ENCODE results near the gene HLA-F.
A peak's percentile ranks its signal among the peaks of the same experiment; 100 is the strongest.

Gene HLA-F

GRCh38 chr6:29744131-29744530 is 20.9 kb downstream of the HLA-F start:
- no peak for DNase-seq (ENCODE audit: low read depth)

- no peak for DNase-seq (ENCODE audit: low read depth)
These were observed 21.4 kb downstream of the HLA-F start for GRCh38 chr6:29744621-29745020.

- no peak for DNase-seq (ENCODE audit: low read depth)
These were observed 22.2 kb downstream of the HLA-F start for GRCh38 chr6:29745386-29745785.

- no peak for DNase-seq (ENCODE audit: low read depth)
These were observed 22.7 kb downstream of the HLA-F start for GRCh38 chr6:29745855-29746449.

GRCh38 chr6:29746846-29747687 is 23.8 kb downstream of the HLA-F start:
- DNase-seq (ENCODE audit: low read depth): no peak

GRCh38 chr6:29747688-29748250 is 24.5 kb downstream of the HLA-F start:
- no peak for DNase-seq (ENCODE audit: low read depth)

- DNase-seq (ENCODE audit: low read depth): peak; percentile 75
These were observed 25.4 kb downstream of the HLA-F start for GRCh38 chr6:29748391-29749307.

- DNase-seq (ENCODE audit: low read depth): no peak
These were observed 26.1 kb downstream of the HLA-F start for GRCh38 chr6:29749308-29749662.

- no peak for DNase-seq (ENCODE audit: low read depth)
These were observed 26.4 kb downstream of the HLA-F start for GRCh38 chr6:29749668-29750067.

- no peak for DNase-seq (ENCODE audit: low read depth)
These were observed 27.5 kb downstream of the HLA-F start for GRCh38 chr6:29750709-29751108.

- DNase-seq (ENCODE audit: low read depth): no peak
These were observed 28.2 kb downstream of the HLA-F start for GRCh38 chr6:29751480-29751879.

- DNase-seq (ENCODE audit: low read depth): peak; percentile 90
These were observed 29.4 kb downstream of the HLA-F start for GRCh38 chr6:29752451-29753308.

- DNase-seq (ENCODE audit: low read depth): no peak
These were observed 30.0 kb downstream of the HLA-F start for GRCh38 chr6:29753309-29753644.

GRCh38 chr6:29755295-29755871 is 32.1 kb downstream of the HLA-F start:
- DNase-seq (ENCODE audit: low read depth): no peak

GRCh38 chr6:29757282-29757681 is 34.0 kb downstream of the HLA-F start:
- no peak for DNase-seq (ENCODE audit: low read depth)

GRCh38 chr6:29757701-29758293 is 34.6 kb downstream of the HLA-F start:
- DNase-seq (ENCODE audit: low read depth): no peak

- DNase-seq (ENCODE audit: low read depth): no peak
These were observed 35.5 kb downstream of the HLA-F start for GRCh38 chr6:29758761-29759160.

GRCh38 chr6:29759457-29759856 is 36.2 kb downstream of the HLA-F start:
- DNase-seq (ENCODE audit: low read depth): no peak

- no peak for DNase-seq (ENCODE audit: low read depth)
These were observed 37.1 kb downstream of the HLA-F start for GRCh38 chr6:29760328-29760727.

GRCh38 chr6:29762051-29762450 is 38.8 kb downstream of the HLA-F start:
- no peak for DNase-seq (ENCODE audit: low read depth)

- no peak for DNase-seq (ENCODE audit: low read depth)
These were observed 39.6 kb downstream of the HLA-F start for GRCh38 chr6:29762781-29763214.

Measured in ELR (cell line).